Left forelimb (tissue), 1 donor: ENCODE data around the gene FAM156A.
"Not testable (repeated sequence)": the region's sequence is repeated elsewhere in the genome, so short reads cannot be mapped to it uniquely, and the experiment has no call there.

Experiments
- DNase-seq: peaks from one replicate; pipeline ENCODE4 v3.0.0-alpha.2; 2018; ENCODE audit warnings: low spot score

Gene FAM156A

DNA sequence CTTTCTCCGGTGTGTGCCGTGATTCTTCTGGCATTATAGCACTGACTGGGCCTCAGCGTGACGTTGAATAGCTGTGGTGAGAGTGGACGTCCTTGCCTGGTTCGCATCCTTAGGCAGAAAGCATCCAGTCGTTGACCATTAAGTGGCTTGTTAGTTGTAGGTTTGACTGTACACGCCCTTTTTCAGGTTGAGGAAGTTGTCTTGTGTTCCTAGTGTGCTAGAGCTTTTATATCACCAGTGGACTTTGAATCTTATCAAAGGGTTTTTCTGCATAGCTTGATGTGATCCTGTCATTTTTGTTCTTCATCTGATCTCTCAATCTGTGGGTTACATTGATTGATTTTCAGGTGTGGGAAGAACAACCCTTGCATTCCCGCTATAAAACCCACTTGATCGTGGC lies 52.8 kb downstream of the FAM156A start:
- DNase-seq: not testable (repeated sequence)
